Suprapubic skin (tissue), 4 donors: ENCODE results near the gene E2F6. TPM values are rescaled to one million over a fixed set of nuclear protein-coding genes. Genes with fewer than 3 reads are reported as not detected.

Experiments
- DNase-seq, 2 donors: peaks; one replicate each; pipeline ENCODE4 v3.0.0-alpha.2; 2019; ENCODE audit warnings: low spot score in 2 of 2
- H3K27ac ChIP-seq: fragments of 200-600 bp; sonication (generic); one replicate; pipeline ENCODE4 v1.5.1; 2019
- H3K27me3 ChIP-seq: fragments of 200-600 bp; sonication (generic); one replicate; pipeline ENCODE4 v1.5.1; 2019
- H3K36me3 ChIP-seq: fragments of 200-600 bp; sonication (generic); one replicate; pipeline ENCODE4 v1.5.1; 2019
- H3K4me1 ChIP-seq: fragments of 200-600 bp; sonication (generic); one replicate; pipeline ENCODE4 v1.5.1; 2019
- H3K4me3 ChIP-seq: fragments of 200-600 bp; sonication (generic); one replicate; pipeline ENCODE4 v1.5.1; 2019; ENCODE audit warnings: mild to moderate bottlenecking
- H3K9me3 ChIP-seq: fragments of 200-600 bp; sonication (generic); one replicate; pipeline ENCODE4 v1.5.1; 2019
- EP300 ChIP-seq: sonication (generic); formaldehyde crosslinking; IDR thresholded peaks from one replicate; pipeline ENCODE4 v1.6.1; 2017; ENCODE audit warnings: antibody characterized with exemption
- POLR2A ChIP-seq, 2 donors: fragments of 450-650 bp; IDR thresholded peaks; one replicate each; pipeline ENCODE4 v1.6.1; 2017; ENCODE audit warnings: antibody characterized with exemption in 2 of 2, mild to moderate bottlenecking in 2 of 2, moderate library complexity in 2 of 2
- POLR2AphosphoS5 ChIP-seq, 3 donors: sonication (generic); formaldehyde crosslinking; IDR thresholded peaks; one replicate each; pipeline ENCODE4 v1.6.1; 2017; ENCODE audit warnings: antibody characterized with exemption in 3 of 3
- WGBS: methylation state at CpG from one replicate; pipeline ENCODE4 v1.1.5; 2018; 5-methylcytosine and 5-hydroxymethylcytosine counted together
- total RNA-seq, 4 donors: library from RNA; depleted of rRNA; stranded (reverse); fragments of >200 nt; gene quantifications; one replicate each; pipeline ENCODE4 v1.1.0, GENCODE V29; 2016
- TF ChIP-seq, protein P1 (sequence below), 2 donors: fragments of 200-600 bp in 1 of 2; fragments of 450-650 bp in 1 of 2; sonication (generic) in 1 of 2; IDR thresholded peaks; one replicate each; pipeline ENCODE4 v1.5.1; 2016 to 2019; ENCODE audit warnings: antibody characterized with exemption in 2 of 2, mild to moderate bottlenecking in 1 of 2, moderate library complexity in 1 of 2

The E2F6 gene
- total RNA-seq, 4 donors from 2014 or later = 9.3 to 15.7 (median 10.3) TPM

DNA sequence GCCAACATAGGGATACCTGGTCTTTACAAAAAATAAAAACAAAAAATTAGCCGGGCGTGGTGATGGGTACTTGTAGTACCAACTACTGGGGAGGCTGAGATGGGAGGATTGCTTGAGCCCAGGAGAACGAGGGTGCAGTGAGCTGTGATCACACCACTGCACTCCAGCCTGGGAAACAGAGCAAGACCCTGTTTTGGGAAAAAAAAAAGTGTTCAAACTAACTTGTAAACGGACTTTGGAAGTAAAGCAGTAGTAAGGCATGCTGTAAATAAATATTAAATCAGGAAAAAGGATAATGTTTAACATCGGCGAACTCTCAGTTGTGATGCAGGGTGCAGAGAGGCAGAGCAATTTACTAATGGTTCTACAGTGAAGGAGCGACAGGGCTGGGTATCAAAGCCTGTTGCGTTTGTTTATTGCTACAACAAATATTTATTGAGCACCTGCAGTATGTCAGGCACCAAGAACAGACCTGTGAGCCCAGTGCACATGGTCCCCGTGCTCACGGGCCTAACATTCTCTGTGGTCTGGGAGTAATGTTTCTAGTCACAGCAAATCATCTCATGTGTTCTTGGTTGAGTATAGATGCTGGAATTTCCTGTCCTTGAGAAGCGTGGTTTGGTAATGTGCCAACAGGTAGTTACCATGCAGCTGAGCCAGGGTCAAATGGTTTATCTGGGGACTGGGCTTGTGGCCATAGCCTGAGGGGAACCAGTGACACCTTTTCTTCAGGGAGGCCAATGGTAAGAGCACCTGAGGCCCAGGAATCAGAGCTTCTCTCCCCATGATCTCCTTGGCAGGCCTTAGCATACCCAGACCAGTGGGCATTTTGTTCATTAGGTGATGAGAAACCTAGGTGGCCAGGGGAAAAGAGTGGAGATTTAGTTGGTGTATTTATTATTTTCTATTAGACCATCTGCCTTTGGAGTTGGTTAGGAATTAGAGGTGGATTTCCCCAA lies 40.0 kb upstream of the E2F6 start:
- H3K4me1 ChIP-seq = no peaks in the 10 kb centered on the region
- H3K9me3 ChIP-seq = no peaks in the 10 kb centered on the region
- no peaks in the 10 kb centered on the region for H3K27me3 ChIP-seq
- no peak overlapping the region for H3K27ac ChIP-seq
- no peak for TF ChIP-seq POLR2AphosphoS5 (IDR thresholded peaks at IDR 0.05)
- no peak for TF ChIP-seq POLR2A (IDR thresholded peaks at IDR 0.05)
- no peak for TF ChIP-seq EP300
- TF ChIP-seq, protein P1, sequence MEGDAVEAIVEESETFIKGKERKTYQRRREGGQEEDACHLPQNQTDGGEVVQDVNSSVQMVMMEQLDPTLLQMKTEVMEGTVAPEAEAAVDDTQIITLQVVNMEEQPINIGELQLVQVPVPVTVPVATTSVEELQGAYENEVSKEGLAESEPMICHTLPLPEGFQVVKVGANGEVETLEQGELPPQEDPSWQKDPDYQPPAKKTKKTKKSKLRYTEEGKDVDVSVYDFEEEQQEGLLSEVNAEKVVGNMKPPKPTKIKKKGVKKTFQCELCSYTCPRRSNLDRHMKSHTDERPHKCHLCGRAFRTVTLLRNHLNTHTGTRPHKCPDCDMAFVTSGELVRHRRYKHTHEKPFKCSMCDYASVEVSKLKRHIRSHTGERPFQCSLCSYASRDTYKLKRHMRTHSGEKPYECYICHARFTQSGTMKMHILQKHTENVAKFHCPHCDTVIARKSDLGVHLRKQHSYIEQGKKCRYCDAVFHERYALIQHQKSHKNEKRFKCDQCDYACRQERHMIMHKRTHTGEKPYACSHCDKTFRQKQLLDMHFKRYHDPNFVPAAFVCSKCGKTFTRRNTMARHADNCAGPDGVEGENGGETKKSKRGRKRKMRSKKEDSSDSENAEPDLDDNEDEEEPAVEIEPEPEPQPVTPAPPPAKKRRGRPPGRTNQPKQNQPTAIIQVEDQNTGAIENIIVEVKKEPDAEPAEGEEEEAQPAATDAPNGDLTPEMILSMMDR (IDR thresholded peaks at IDR 0.05) = no peak
- no peaks in the 10 kb centered on the region for H3K36me3 ChIP-seq
- no peak for DNase-seq
- H3K4me3 ChIP-seq = no peak overlapping the region
- WGBS = 74% methylated on average over 11 of the region's 11 CpGs

DNA sequence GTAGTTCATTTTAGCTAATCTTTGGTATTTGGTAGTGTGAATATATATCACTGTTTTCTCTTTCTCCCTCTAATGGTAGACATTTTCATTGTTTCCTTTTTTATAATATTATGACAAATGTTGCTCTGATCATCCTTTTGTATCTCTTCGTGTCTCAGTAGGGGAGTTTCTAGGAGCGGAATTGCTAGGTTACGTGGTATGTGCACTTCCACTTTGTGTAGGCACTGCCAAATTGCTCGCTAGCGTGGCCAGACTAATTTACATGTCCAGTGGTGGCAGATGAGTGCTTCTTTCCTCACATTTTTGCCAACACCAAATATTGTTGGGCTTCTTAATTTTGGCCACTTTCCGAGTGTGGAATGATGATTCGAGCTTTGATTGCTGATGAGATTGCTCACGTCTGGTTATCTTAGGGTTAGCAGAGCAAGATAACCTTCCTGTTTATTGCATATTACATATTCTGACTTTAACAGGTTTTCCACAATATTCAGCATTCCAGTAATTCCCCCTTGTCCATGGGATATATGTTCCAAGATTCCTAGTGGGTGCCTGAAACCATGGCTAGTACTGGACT lies 37.5 kb upstream of the E2F6 start:
- WGBS = 64% methylated on average over 8 of the region's 8 CpGs
- no peak overlapping the region for H3K4me3 ChIP-seq
- no peaks in the 10 kb centered on the region for H3K36me3 ChIP-seq
- peaks cover 14% of the 10 kb centered on the region for H3K4me1 ChIP-seq
- no peak for DNase-seq
- H3K9me3 ChIP-seq = no peaks in the 10 kb centered on the region
- no peak for TF ChIP-seq POLR2AphosphoS5 (IDR thresholded peaks at IDR 0.05)
- no peaks in the 10 kb centered on the region for H3K27me3 ChIP-seq
- no peak overlapping the region for H3K27ac ChIP-seq

DNA sequence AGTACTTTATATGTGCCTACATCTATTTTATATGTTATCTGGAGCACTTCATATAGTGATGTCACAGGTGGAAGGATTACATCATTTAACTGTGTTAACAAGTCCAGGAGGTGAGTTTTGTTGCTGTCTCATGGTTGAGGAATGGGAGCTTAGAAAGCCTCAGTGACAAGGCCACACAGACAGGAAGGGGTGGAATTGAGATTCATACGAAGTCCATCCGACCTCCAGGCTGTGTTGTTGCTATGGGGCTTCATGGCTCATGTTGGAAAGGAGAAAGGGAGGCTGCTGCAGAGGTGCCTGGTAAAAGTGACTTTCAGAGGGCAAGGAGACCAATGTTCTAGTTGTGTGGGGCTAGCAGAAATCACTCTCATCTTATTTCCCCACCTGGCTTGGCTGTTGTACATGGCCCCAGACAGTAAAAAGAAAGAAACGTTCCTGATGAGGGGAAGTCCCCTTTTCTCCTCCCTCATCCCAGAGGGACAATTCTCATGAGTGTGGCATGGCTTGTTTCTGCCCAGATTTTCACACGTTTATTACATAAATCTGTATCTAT lies 36.9 kb upstream of the E2F6 start:
- TF ChIP-seq EP300 = no peak
- no peak for TF ChIP-seq POLR2A (IDR thresholded peaks at IDR 0.05)
- TF ChIP-seq, protein P1 (IDR thresholded peaks at IDR 0.05) = no peak
- TF ChIP-seq POLR2AphosphoS5 (IDR thresholded peaks at IDR 0.05) = no peak
- Histone ChIP-seq H3K4me3 (no peak overlapping the region), H3K9me3 (no peaks in the 10 kb centered on the region), H3K27ac (no peak overlapping the region), H3K27me3 (no peaks in the 10 kb centered on the region), H3K36me3 (no peaks in the 10 kb centered on the region), H3K4me1 (peaks cover 20% of the 10 kb centered on the region)
- DNase-seq = no peak
- 87% methylated on average over 4 of the region's 4 CpGs for WGBS

DNA sequence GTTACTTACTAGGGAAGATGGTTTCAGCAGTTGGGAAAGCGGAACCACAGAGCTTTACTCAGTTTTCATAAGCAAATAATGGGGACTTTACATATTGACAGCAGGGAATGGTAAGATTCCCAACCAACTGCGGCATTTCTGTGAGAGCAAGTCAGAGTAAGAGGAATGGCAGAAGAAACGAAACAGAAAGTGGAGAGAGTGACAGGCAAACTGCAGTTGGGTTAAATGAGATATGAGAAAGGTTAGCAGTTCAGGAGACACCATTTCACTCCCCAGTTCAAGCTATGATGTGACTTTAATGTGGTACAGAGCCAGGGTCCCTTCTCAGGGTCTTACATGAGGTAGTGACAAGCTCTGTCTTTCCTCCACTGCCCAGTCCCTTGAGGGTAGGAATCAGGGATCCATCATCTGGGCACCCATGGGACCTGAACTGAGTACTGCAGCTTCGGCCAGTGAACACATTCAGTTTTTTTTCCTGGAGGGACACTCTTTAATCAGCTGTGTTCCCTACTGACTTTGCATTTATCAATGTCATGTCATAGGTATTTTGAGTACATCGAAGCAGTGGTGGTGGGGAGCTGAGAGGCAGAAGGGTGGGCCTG lies 34.8 kb upstream of the E2F6 start:
- TF ChIP-seq EP300 = no peak
- TF ChIP-seq POLR2AphosphoS5 (IDR thresholded peaks at IDR 0.05) = no peak
- no peak for TF ChIP-seq POLR2A (IDR thresholded peaks at IDR 0.05)
- TF ChIP-seq, protein P1 (IDR thresholded peaks at IDR 0.05) = no peak
- DNase-seq = no peak
- H3K36me3 ChIP-seq = no peaks in the 10 kb centered on the region
- H3K4me1 ChIP-seq = peaks cover 20% of the 10 kb centered on the region
- H3K27me3 ChIP-seq = no peaks in the 10 kb centered on the region
- WGBS = 70% methylated on average over 5 of the region's 5 CpGs
- no peaks in the 10 kb centered on the region for H3K9me3 ChIP-seq
- no peak overlapping the region for H3K4me3 ChIP-seq
- no peak overlapping the region for H3K27ac ChIP-seq

DNA sequence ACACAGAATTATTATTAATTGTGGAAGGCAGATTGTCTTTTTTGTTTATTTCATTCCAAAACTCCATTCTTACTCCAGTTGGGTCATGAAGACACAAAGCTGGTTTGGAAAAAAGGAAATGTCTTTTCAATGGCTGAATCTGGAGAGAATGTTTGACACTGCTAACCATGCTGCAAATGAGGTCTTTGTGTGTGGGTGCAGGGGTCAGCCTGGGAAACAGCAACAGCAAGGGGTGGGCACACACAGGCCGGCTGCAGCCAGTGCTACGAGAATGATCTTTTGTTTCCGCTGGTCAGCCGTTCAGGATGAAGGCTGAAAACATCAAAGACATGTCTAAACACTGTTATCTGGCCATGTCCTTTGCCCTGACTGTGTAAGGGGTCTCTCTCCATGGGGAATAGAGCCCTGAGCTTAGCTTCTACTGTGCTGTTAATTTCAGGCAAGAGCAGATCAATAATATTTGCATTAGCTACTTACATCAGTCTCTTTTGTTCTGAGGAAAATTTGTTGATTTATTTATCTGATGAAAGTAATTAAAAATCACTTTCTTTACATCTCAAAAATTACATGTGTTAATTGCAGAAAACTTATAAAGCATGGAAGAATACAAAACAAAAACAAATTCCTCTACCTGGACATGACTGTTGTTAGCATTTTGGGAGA lies 33.3 kb upstream of the E2F6 start:
- TF ChIP-seq POLR2AphosphoS5 (IDR thresholded peaks at IDR 0.05) = no peak
- no peak for TF ChIP-seq POLR2A (IDR thresholded peaks at IDR 0.05)
- no peak for TF ChIP-seq EP300
- TF ChIP-seq, protein P1 (IDR thresholded peaks at IDR 0.05) = no peak
- WGBS = 50% methylated on average over 4 of the region's 4 CpGs
- no peak overlapping the region for H3K4me3 ChIP-seq
- peak overlapping the region; percentile 54 for H3K27ac ChIP-seq
- no peaks in the 10 kb centered on the region for H3K9me3 ChIP-seq
- no peak for DNase-seq
- H3K36me3 ChIP-seq = no peaks in the 10 kb centered on the region
- peaks cover 20% of the 10 kb centered on the region for H3K4me1 ChIP-seq
- H3K27me3 ChIP-seq = no peaks in the 10 kb centered on the region
